NCI-H1092 (cell line): ENCODE results near the gene CCL7.

Source experiments
- DNase-seq: peaks from one replicate; lab custom pipeline; 2025; lab: John Stamatoyannopoulos, UW

CCL7 gene

GRCh38 chr17:34287875-34288274, 17.9 kb downstream of the CCL7 start:
- no peak for DNase-seq

DNA sequence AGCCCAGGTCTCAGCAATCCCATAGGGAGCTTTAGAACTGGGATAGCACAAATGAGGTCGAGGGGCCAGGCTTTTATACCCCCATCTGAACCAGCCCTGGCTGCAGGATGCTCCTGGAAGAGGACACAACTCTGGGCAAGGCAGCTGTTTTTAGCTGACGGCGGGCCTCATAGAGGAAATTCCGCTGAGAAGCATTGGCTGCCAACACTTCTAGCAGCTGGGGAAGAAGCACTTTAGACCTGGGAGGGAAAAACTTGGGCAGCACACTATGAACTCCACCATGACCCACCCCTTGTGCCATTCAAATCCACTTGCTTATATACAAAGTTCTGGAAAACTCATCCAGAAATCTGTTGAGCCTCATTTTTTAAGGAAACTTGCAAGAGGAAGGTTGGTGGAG, 20.6 kb downstream of the CCL7 start:
- DNase-seq, result no peak

DNA sequence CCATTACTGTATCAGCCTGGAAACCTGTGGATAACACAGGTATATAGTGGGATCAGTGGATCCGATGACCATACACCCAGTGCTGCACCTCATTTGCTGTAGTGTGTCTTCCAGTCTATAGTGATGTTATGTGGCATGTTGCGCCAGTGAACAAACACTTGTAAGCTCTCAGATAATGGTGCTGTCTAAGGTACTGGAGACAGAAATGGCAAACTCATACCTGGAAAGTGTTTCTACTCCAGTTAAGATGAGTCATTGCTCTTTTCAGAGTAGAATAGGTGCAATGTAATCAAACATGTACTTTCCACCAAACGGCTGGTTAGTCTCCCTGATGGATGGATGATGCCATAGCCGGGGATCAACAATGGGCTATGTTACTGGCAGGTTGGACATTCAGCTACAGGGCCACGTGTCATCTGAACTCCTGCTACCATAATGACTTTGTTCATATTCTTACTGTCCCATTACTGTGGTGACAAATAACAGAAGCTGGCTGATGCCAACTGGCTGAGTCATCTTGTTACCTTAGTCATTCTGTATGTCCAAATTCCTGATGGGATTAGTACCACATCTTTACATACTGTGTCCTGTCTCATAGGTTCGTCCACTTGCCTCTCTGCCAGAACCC, 21.8 kb downstream of the CCL7 start:
- no peak for DNase-seq

DNA sequence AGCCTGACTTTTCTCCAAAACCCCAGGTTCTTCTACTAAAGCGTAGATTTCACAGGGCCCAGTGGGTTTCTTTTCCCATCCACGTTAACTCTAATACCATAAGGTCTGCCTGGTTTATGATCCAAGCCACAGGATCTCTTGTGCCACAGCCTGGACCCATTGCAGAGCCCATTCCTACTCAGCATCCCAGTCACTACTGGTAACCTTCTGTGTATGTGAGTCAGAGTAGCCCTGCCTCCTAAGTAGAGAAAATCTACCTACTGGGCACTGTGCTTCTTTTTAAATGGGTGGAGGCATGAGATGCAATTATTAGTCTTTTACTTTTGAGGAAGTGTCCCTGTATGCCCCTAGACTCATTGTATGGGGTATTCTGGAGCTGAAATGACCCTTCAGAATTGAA, 29.0 kb downstream of the CCL7 start:
- DNase-seq, result no peak

GRCh38 chr17:34299956-34300577, 30.0 kb downstream of the CCL7 start:
- DNase-seq, result no peak

GRCh38 chr17:34300652-34301370, 30.8 kb downstream of the CCL7 start:
- DNase-seq, result no peak

DNA sequence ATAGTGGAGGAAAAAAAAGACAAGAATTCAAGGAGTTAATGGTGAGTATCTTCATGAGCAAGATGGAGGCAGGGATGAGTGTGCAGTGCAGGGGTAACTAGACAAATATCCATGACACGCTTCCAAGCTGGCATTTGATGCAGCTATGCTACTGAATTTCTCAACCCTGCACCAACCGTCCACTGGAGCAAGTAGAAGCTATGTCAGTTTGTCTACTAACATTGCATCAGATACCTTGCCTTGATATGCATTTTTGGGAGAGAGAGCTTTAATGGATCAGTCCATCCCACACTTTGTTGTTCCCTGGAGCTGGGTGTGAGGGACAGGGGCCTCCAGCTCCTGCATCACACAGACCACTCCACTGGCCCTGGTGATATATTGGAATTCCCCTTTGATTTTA, 32.0 kb downstream of the CCL7 start:
- DNase-seq, result no peak

GRCh38 chr17:34302636-34303035, 32.6 kb downstream of the CCL7 start:
- no peak for DNase-seq

- no peak for DNase-seq
Observed at GRCh38 chr17:34303606-34304005, 33.6 kb downstream of the CCL7 start.

DNA sequence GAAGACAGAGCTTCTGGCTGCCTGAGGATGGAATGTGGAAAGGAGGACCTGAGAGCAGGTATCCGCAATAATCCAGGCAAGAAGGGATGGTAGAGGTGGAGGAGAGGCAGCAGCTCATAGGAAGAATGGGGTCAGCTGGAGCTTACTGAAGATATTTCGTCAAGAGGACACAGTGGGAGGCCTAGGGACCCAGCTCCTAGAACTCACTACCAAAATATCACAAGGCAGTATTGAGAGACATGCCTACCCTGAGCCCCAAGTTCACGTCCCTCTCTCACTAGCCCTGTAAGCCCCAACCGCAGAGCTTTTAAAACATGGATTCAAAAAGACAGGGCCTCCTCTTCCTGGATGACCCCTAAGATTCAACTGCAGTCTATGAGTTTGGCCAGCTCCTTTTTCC, 35.0 kb downstream of the CCL7 start:
- no peak for DNase-seq

- DNase-seq, result no peak
Observed at GRCh38 chr17:34305606-34306005, 35.6 kb downstream of the CCL7 start.

- no peak for DNase-seq
Observed at GRCh38 chr17:34306466-34306865, 36.4 kb downstream of the CCL7 start.

- no peak for DNase-seq
Observed at GRCh38 chr17:34307110-34307509, 37.1 kb downstream of the CCL7 start.

DNA sequence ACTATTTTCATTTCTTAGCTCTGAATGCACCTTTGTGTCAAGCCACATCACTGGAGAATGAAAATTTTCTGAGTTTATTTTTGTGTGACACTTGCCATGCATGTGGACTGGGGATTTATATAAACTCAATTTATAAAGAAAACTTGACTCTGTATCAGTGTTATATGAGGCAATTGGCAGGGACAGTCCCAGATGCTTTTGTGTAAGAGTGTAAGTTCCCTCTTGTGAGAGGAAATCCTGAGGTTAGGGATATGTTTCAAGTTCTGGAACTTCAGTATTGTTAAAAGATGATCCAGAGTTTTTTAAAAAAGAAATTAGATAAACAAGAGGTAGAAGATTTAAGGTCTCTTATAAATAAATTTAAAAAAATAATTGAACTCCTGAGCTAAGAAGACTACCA, 38.4 kb downstream of the CCL7 start:
- DNase-seq, result no peak

DNA sequence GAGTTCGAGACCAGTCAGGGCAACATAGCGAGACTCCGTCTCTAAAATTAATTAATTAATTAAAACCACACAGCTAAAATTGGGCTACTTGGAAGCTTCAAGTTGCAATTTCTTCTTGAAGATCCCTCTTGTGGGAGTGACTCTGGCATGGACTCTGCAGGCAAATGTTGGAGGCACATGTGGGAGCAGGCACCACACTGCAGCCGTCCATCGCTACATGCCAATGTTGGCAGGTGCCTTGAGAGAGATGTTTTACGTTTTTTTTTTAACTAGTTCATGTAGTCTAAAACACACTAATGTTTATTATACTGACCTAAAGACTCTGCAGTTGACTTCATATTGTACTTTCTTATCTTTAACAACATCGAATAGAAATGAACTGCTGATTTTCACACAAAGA, 41.3 kb downstream of the CCL7 start:
- DNase-seq, result no peak

- DNase-seq, result no peak
Observed at GRCh38 chr17:34312080-34312479, 42.1 kb downstream of the CCL7 start.

DNA sequence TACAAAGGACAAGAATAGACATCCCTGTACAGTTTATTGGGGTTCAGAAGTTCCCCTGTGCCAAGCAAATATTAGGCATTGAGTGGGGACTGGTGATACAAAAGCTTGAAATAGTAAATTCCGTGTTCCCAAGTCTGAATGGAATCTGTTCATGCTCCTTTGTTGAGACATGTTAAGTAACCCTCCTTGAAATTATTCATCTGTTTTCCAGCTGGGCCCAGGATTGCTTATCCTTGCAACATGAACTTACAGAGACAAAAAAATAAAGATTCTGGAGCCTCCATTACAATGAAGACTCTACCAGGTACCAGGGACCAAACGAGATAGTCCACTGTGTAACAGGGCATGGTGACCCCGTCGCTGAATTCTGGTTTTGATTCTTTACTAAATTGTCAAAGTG, 43.1 kb downstream of the CCL7 start:
- no peak for DNase-seq

DNA sequence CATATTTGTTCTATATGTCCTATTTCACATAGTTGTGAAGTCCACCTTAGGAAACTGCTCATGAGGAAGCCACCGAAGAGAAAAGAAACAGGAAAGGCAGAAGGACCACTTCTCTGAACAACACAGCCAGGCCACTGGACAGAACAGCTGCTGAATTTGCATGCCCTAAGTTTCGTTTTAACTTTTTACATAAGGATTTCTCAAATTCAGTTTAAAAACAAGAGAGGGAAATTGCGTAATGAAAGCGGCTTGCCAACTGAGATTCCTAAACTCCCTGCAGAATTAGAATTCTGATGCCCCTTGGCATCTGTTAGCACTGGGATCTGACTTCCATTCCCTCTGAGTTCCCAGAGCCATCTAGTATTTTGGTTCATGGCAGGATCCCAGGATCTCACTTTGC, 44.3 kb downstream of the CCL7 start:
- DNase-seq, result no peak

DNA sequence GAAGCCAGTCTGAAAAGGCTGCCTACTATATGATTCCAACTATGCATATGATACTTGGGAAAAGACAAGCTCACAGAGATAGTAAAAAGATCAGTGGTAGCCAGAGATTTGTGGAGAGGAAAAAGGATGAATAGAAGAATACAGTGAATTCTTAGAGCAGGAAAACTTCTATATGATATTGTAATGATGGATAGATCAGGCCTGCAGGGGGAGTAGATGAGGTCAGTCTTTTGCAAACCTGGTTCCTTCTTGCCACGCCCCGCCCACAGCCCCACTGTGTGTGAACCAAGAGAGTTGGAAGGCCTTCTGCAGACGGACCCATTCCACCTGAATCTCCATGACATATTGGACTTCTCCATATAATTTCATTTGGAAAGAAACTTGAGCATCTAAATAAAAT, 48.5 kb downstream of the CCL7 start:
- no peak for DNase-seq

DNA sequence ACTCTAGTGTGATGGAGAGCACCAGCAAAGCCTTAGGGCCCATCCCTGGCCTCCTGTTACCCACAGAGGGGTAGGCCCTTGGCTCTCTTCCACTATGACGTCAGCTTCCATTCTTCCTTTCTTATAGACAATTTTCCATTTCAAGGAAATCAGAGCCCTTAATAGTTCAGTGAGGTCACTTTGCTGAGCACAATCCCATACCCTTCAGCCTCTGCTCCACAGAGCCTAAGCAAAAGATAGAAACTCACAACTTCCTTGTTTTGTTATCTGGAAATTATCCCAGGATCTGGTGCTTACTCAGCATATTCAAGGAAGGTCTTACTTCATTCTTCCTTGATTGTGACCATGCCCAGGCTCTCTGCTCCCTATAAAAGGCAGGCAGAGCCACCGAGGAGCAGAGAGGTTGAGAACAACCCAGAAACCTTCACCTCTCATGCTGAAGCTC, 49.0 kb downstream of the CCL7 start, which contains the start of gene CCL8:
Gene CCL8, plus strand, starts transcription at position 397 of the 445 bp plus-strand sequence. CDS start 67 bp downstream, outside the sequence.
- DNase-seq, result no peak
